Spleen (tissue), 11 donors: Measurements from ENCODE around the gene BCL2L2. TPM values are rescaled to one million over a fixed set of nuclear protein-coding genes. Genes with fewer than 3 reads are reported as not detected.

Experiments
- DNase-seq: peaks from one replicate; pipeline ENCODE4 v3.0.0-alpha.2; 2020
- H3K27ac ChIP-seq, 8 donors: fragments of 200-600 bp; sonication (generic) in 7 of 8; 1 replicate in 4 of 8; 2 replicates in 4 of 8; pipeline versions ENCODE4 v1.5.0 to v1.8.0; 2016 to 2021; ENCODE audit warnings: inconsistent platforms in 4 of 8, mild to moderate bottlenecking in 4 of 8, moderate library complexity in 1 of 8
- H3K27me3 ChIP-seq, 7 donors: fragments of 200-600 bp; sonication (generic) in 6 of 7; replicated peaks in 1 of 7; 1 replicate in 4 of 7; 2 replicates in 3 of 7; pipeline versions ENCODE4 v1.5.0 to v1.8.0; 2016 to 2021; ENCODE audit warnings: inconsistent platforms in 3 of 7, mild to moderate bottlenecking in 1 of 7
- H3K36me3 ChIP-seq, 6 donors: fragments of 200-600 bp; sonication (generic) in 5 of 6; 1 replicate in 4 of 6; 2 replicates in 2 of 6; pipeline versions ENCODE4 v1.5.0 to v1.8.0; 2016 to 2021; ENCODE audit warnings: inconsistent platforms in 2 of 6
- H3K4me1 ChIP-seq, 6 donors: fragments of 200-600 bp; sonication (generic) in 5 of 6; 1 replicate in 3 of 6; 2 replicates in 3 of 6; pipeline versions ENCODE4 v1.5.0 to v1.8.0; 2016 to 2021; ENCODE audit warnings: inconsistent platforms in 3 of 6
- H3K4me3 ChIP-seq, 8 donors: fragments of 200-600 bp; sonication (generic) in 7 of 8; 1 replicate in 4 of 8; 2 replicates in 4 of 8; pipeline versions ENCODE4 v1.5.0 to v1.8.0; 2016 to 2021; ENCODE audit warnings: inconsistent platforms in 4 of 8, mild to moderate bottlenecking in 4 of 8, moderate library complexity in 2 of 8
- H3K9me3 ChIP-seq, 8 donors: fragments of 200-600 bp; sonication (generic) in 7 of 8; 1 replicate in 4 of 8; 2 replicates in 4 of 8; pipeline versions ENCODE4 v1.5.0 to v1.8.0; 2016 to 2021; ENCODE audit warnings: inconsistent platforms in 4 of 8
- POLR2A ChIP-seq, 3 donors: fragments of 450-650 bp; IDR thresholded peaks; one replicate each; pipeline ENCODE4 v1.5.1; 2017; ENCODE audit warnings: antibody characterized with exemption in 3 of 3, mild to moderate bottlenecking in 1 of 3
- POLR2AphosphoS5 ChIP-seq, 3 donors: sonication (generic); formaldehyde crosslinking; IDR thresholded peaks; one replicate each; pipeline ENCODE4 v1.5.1; 2017; ENCODE audit warnings: antibody characterized with exemption in 3 of 3
- WGBS, 5 donors: extraction: QIAGEN DNeasy Blood & Tissue Kit in 3 of 5; methylation state at CpG; one replicate each; pipeline versions ENCODE4 v1.1.5 to v1.1.7; 2013 to 2018; 5-methylcytosine and 5-hydroxymethylcytosine counted together
- intact Hi-C: fragments of 100-400 bp; cut with DNase I; formaldehyde crosslinking; loops from one replicate; pipeline ENCODE4 v1.15.0; 2023; ENCODE audit warnings: low total_unique reads
- polyA plus RNA-seq, 3 donors: library from polyadenylated mRNA; stranded (reverse); fragments of 200-250 nt; gene quantifications; one replicate each; pipeline ENCODE4 v1.2.1, GENCODE V29; 2013
- total RNA-seq, 7 donors: library from RNA; depleted of rRNA in 3 of 7; stranded (reverse); fragments of >200 nt in 3 of 7; fragmentation: NEBNext Ultra II Directional in 4 of 7; extraction: Animal tissue kit (Norgen Biotek cat#: 25700) in 4 of 7; gene quantifications; one replicate each; pipeline versions ENCODE4 v1.1.0 to v1.2.1, GENCODE V29; 2016 to 2021
- TF ChIP-seq, protein P1 (sequence below), 11 experiments: fragments of 200-600 bp in 7 of 11; fragments of 450-650 bp in 4 of 11; sonication (generic) in 4 of 11; IDR thresholded peaks in 8 of 11; conservative IDR thresholded peaks in 3 of 11; 1 replicate in 7 of 11; 2 replicates in 4 of 11; pipeline versions ENCODE4 v1.4.0 to v1.8.0; 2016 to 2021; ENCODE audit warnings: antibody characterized with exemption in 11 of 11, inconsistent platforms in 4 of 11, mild to moderate bottlenecking in 1 of 11
- donor health status: healthy with polysubstance abuse.
- donor health status: DM: no; HTN: no; CAD: no; lungs with moderate emphysema.
- donor health status: DM: no; HTN: no; CAD: no.
- donor health status: Bipolar disorder and iron deficiency.
- donor health status: healthy.
- donor health status: DM: no; HTN: no; CAD: no.
- donor health status: DM: yes; HTN: yes; CAD: no.

Gene BCL2L2
- total and polyA plus RNA-seq, 10 donors, result 5.4 to 34.6 (median 19.3) TPM

GRCh38 chr14:23286902-23287479, 19.6 kb upstream of the BCL2L2 start:
- no peak for TF ChIP-seq POLR2AphosphoS5 (IDR thresholded peaks at IDR 0.05)
- TF ChIP-seq POLR2A (IDR thresholded peaks at IDR 0.05), result no peak
- TF ChIP-seq, protein P1, sequence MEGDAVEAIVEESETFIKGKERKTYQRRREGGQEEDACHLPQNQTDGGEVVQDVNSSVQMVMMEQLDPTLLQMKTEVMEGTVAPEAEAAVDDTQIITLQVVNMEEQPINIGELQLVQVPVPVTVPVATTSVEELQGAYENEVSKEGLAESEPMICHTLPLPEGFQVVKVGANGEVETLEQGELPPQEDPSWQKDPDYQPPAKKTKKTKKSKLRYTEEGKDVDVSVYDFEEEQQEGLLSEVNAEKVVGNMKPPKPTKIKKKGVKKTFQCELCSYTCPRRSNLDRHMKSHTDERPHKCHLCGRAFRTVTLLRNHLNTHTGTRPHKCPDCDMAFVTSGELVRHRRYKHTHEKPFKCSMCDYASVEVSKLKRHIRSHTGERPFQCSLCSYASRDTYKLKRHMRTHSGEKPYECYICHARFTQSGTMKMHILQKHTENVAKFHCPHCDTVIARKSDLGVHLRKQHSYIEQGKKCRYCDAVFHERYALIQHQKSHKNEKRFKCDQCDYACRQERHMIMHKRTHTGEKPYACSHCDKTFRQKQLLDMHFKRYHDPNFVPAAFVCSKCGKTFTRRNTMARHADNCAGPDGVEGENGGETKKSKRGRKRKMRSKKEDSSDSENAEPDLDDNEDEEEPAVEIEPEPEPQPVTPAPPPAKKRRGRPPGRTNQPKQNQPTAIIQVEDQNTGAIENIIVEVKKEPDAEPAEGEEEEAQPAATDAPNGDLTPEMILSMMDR (IDR thresholded peaks at IDR 0.05 in 8 of 11, conservative IDR thresholded peaks at IDR 0.05 in 3 of 11), result no peak
- H3K4me3 ChIP-seq, result peak overlapping the region; percentile 54 to 81 (median 74)

GRCh38 chr14:23294734-23295561, 11.7 kb upstream of the BCL2L2 start:
- 29 to 36% (median 35%) methylated on average over 24 of the region's 24 CpGs for WGBS, 5 donors
- TF ChIP-seq POLR2AphosphoS5 (IDR thresholded peaks at IDR 0.05) (peak; percentile 17 to 40 (median 38)), POLR2A (IDR thresholded peaks at IDR 0.05) (no peak)
- TF ChIP-seq, protein P1 (IDR thresholded peaks at IDR 0.05 in 8 of 11, conservative IDR thresholded peaks at IDR 0.05 in 3 of 11), result peak; percentile 74 to 94 (median 83)
- H3K36me3 ChIP-seq, result peaks cover 0 to 34% (median 12%) of the 10 kb centered on the region in 6 donors
- no peaks in the 10 kb centered on the region for H3K9me3 ChIP-seq
- H3K27ac ChIP-seq, result peak overlapping the region in 2 of 8 donors; percentile 6 to 31
- no peaks in the 10 kb centered on the region for H3K27me3 ChIP-seq
- intact Hi-C loops, result loop anchor here (10.0 kb wide), 1 partner anchor 170 kb away; no protein-coding TSS in a partner anchor
- no peak for DNase-seq
- peaks cover 5 to 37% (median 26%) of the 10 kb centered on the region in 6 donors for H3K4me1 ChIP-seq
- peak overlapping the region in 1 of 8 donors; percentile 39 for H3K4me3 ChIP-seq

More at GRCh38 chr14:23286902-23287479, 19.6 kb upstream of the BCL2L2 start:
- DNase-seq, result no peak
- Histone ChIP-seq H3K4me1 (peaks cover 12 to 45% (median 23%) of the 10 kb centered on the region in 6 donors), H3K36me3 (no peaks in the 10 kb centered on the region), H3K27me3 (no peaks in the 10 kb centered on the region), H3K27ac (peak overlapping the region; percentile 54 to 93 (median 90)), H3K9me3 (no peaks in the 10 kb centered on the region)
- intact Hi-C loops, result no loop called here
- 57 to 63% (median 61%) methylated on average over 6 of the region's 6 CpGs for WGBS, 5 donors

DNA sequence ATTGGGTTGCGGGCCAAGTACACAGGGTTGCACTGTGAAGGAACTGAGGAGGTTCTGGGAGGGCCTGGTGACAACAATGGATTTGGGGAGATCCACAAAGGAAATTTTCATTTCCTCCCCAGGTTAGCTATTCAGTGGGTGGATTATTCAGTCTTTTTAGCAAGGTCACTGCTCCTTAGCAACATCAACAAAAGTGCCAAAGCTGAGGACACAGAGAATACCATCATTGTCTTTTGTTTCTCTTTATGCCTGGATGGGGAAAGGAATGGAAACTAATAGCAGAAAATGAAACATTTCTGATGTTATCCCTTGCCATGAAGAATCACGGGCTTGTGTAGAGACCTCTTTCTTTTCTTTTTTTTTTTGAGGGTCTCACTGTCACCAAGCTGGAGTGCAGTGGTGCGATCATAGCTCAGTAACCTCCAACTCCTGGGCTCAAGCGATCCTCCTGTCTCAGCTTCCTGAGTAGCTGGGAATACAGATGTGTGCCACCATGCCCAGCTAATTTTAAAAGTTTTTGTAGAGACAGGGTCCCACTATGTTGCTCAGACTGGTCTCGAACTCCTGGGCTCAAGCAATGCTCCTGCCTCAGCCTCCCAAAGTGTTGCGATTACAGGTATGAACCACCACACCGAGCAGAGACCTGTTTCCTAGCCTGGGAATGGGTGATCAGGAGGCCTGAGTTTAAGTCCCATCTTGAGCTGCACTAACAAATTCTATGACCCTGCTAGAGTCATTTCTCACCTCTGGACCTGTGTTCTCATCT, 10.4 kb upstream of the BCL2L2 start:
- Histone ChIP-seq H3K4me3 (no peak overlapping the region), H3K4me1 (peaks cover 13 to 47% (median 35%) of the 10 kb centered on the region in 6 donors), H3K27me3 (no peaks in the 10 kb centered on the region), H3K27ac (no peak overlapping the region), H3K9me3 (no peaks in the 10 kb centered on the region), H3K36me3 (peaks cover 0 to 34% (median 12%) of the 10 kb centered on the region in 6 donors)
- DNase-seq, result no peak
- 86 to 95% (median 92%) methylated on average over 7 of the region's 7 CpGs for WGBS, 5 donors
- TF ChIP-seq, protein P1 (IDR thresholded peaks at IDR 0.05 in 8 of 11, conservative IDR thresholded peaks at IDR 0.05 in 3 of 11), result no peak
- no peak for TF ChIP-seq POLR2AphosphoS5 (IDR thresholded peaks at IDR 0.05)
- TF ChIP-seq POLR2A (IDR thresholded peaks at IDR 0.05), result no peak
- intact Hi-C loops, result loop anchor here (10.0 kb wide), 1 partner anchor 171 kb away; no protein-coding TSS in a partner anchor
